Measurements from ENCODE around the gene MYLK.

The MYLK gene

DNA sequence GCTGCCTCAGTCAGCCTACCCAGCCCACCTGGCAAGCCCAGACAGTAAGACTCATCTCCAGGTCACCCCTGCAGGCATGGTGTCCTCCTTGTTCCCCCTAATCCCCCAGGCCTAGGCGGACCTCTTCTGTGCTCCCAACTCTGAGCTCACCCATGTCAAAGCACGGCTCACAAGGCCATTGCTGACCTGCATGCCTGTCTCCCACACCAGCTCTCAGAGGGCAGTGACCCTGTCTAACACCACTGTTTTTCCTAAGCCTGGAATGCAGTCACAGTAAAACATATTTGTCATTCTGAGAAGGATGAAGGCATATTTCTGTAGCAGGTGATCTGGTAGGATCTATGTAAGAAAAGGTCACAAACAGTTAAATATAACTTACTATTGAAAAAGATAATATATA lies 189.0 kb downstream of the MYLK start:
- Histone ChIP-seq H3K4me3 (ENCODE audit: severe bottlenecking) (no peak overlapping the region), H3K36me3 (ENCODE audit: low read depth) (no peaks in the 10 kb centered on the region), H3K4me1 (ENCODE audit: insufficient read depth, poor library complexity, severe bottlenecking) (no peaks in the 10 kb centered on the region), H3K9me3 (ENCODE audit: severe bottlenecking) (no peaks in the 10 kb centered on the region), H3K27me3 (ENCODE audit: insufficient read depth, poor library complexity, severe bottlenecking) (no peaks in the 10 kb centered on the region), H3K27ac (ENCODE audit: poor library complexity, severe bottlenecking) (no peak overlapping the region)
- no peak for ATAC-seq (ENCODE audit: low read depth)
- no peak for DNase-seq (ENCODE audit: low spot score)
- TF ChIP-seq CTCF (IDR thresholded peaks at IDR 0.05; ENCODE audit: poor library complexity, severe bottlenecking), result no peak

- no peak for TF ChIP-seq CTCF (IDR thresholded peaks at IDR 0.05; ENCODE audit: poor library complexity, severe bottlenecking)
- Histone ChIP-seq H3K27me3 (ENCODE audit: insufficient read depth, poor library complexity, severe bottlenecking) (no peaks in the 10 kb centered on the region), H3K9me3 (ENCODE audit: severe bottlenecking) (no peaks in the 10 kb centered on the region), H3K4me1 (ENCODE audit: insufficient read depth, poor library complexity, severe bottlenecking) (no peaks in the 10 kb centered on the region), H3K4me3 (ENCODE audit: severe bottlenecking) (no peak overlapping the region), H3K36me3 (ENCODE audit: low read depth) (no peaks in the 10 kb centered on the region), H3K27ac (ENCODE audit: poor library complexity, severe bottlenecking) (no peak overlapping the region)
- no peak for ATAC-seq (ENCODE audit: low read depth)
- no peak for DNase-seq (ENCODE audit: low spot score)
These were observed 189.6 kb downstream of the MYLK start for GRCh38 chr3:123694366-123695087.

DNA sequence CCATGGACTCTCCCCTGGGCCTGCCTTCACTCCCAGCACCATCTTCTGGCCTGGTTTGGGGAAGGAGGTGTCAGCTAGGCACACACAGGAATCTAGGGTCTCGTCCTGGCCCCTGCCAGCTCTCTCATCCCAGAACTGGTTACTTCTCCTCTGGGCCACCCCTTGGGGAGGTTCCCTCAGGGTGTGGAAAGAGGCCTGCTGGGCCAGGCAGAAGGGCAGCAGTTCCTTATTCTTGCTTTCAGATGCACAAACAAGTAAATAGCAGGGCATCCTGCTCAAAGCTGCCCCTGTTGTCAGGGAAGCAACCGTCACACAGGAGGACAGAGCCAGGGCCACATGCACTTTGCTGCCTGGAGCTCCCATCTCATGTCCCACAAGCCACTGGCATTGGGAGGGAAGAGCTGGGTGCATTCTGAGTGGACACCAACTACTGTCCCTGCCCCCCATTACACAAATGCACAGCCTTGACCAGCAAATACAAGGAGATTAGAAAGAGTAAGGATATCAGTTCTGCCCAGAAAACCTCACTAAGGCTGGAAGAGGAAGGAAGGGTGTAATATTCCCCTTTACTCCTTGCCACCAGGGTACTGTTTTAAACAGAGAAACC lies 190.4 kb downstream of the MYLK start:
- no peaks in the 10 kb centered on the region for H3K27me3 ChIP-seq (ENCODE audit: insufficient read depth, poor library complexity, severe bottlenecking)
- ATAC-seq (ENCODE audit: low read depth), result no peak
- TF ChIP-seq CTCF (IDR thresholded peaks at IDR 0.05; ENCODE audit: poor library complexity, severe bottlenecking), result no peak
- no peaks in the 10 kb centered on the region for H3K36me3 ChIP-seq (ENCODE audit: low read depth)
- no peak overlapping the region for H3K27ac ChIP-seq (ENCODE audit: poor library complexity, severe bottlenecking)
- no peak overlapping the region for H3K4me3 ChIP-seq (ENCODE audit: severe bottlenecking)
- H3K9me3 ChIP-seq (ENCODE audit: severe bottlenecking), result no peaks in the 10 kb centered on the region
- H3K4me1 ChIP-seq (ENCODE audit: insufficient read depth, poor library complexity, severe bottlenecking), result peaks cover 2% of the 10 kb centered on the region
- no peak for DNase-seq (ENCODE audit: low spot score)

GRCh38 chr3:123692671-123693070 lies 191.5 kb downstream of the MYLK start:
- peaks cover 9% of the 10 kb centered on the region for H3K4me1 ChIP-seq (ENCODE audit: insufficient read depth, poor library complexity, severe bottlenecking)
- TF ChIP-seq CTCF (IDR thresholded peaks at IDR 0.05; ENCODE audit: poor library complexity, severe bottlenecking), result no peak
- ATAC-seq (ENCODE audit: low read depth) (no peak), DNase-seq (ENCODE audit: low spot score) (no peak)
- H3K27ac ChIP-seq (ENCODE audit: poor library complexity, severe bottlenecking), result no peak overlapping the region
- H3K4me3 ChIP-seq (ENCODE audit: severe bottlenecking), result no peak overlapping the region
- H3K9me3 ChIP-seq (ENCODE audit: severe bottlenecking), result no peaks in the 10 kb centered on the region
- no peaks in the 10 kb centered on the region for H3K27me3 ChIP-seq (ENCODE audit: insufficient read depth, poor library complexity, severe bottlenecking)
- no peaks in the 10 kb centered on the region for H3K36me3 ChIP-seq (ENCODE audit: low read depth)

DNA sequence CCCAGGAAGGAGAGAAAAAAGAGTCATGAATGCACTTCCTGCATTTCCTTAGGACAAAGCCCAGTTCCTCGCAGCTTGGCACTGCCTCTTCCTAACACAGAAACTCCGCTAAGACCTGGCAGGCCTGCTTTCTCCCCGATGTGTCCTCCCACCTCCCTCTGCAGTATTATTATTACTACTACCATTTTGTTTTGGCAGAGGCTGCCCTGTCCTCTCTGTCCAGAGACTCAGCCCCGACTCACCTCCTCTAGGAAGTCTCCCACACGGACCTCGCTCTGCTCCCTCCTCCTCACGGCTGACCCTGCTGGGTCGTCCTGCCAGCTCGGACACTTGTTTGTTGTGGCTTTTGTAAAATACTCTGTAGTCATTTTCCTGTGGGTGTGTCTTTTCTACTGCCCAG lies 192.1 kb downstream of the MYLK start:
- no peaks in the 10 kb centered on the region for H3K36me3 ChIP-seq (ENCODE audit: low read depth)
- peaks cover 9% of the 10 kb centered on the region for H3K4me1 ChIP-seq (ENCODE audit: insufficient read depth, poor library complexity, severe bottlenecking)
- DNase-seq (ENCODE audit: low spot score), result no peak
- no peaks in the 10 kb centered on the region for H3K9me3 ChIP-seq (ENCODE audit: severe bottlenecking)
- H3K27ac ChIP-seq (ENCODE audit: poor library complexity, severe bottlenecking), result no peak overlapping the region
- no peak overlapping the region for H3K4me3 ChIP-seq (ENCODE audit: severe bottlenecking)
- H3K27me3 ChIP-seq (ENCODE audit: insufficient read depth, poor library complexity, severe bottlenecking), result no peaks in the 10 kb centered on the region
- TF ChIP-seq CTCF (IDR thresholded peaks at IDR 0.05; ENCODE audit: poor library complexity, severe bottlenecking), result no peak
- ATAC-seq (ENCODE audit: low read depth), result no peak

Measured in RWPE2 (cell line).